ENCODE data around the gene CCNY. TPM values are rescaled to one million over a fixed set of nuclear protein-coding genes. Genes with fewer than 3 reads are reported as not detected.

The CCNY gene
- total and polyA plus RNA-seq, 2 of the 4 experiments (the other 2 are of a cell fraction), result 38.0 to 131 TPM

DNA sequence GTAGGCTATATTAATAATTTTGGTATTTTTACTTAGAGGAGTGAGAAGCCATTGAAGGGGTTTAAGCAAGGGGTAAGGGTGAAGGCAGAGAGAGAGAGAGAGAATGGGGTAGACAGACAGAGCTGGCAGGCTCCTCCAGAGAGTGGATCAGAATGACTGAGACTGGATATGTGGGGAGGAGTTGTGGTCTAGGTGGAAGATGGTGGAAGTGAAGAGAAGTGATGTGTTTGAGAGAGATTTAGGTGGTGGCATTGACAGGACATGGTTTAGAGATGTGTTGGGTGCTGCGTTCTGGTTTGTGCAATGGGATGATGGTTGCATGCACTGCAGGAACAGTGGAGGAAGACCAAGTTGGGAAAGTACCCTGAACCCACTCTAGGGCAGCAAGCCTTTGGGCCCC, 92.2 kb downstream of the CCNY start:
- H4K20me1 ChIP-seq (ENCODE audit: insufficient read depth, low read length), result peaks cover 53% of the 10 kb centered on the region
- ATAC-seq (ENCODE audit: low read depth), result no peak

More for the DNA sequence above, 92.2 kb downstream of the CCNY start:
- ChIA-PET CTCF (no interaction called here), POLR2A (ENCODE audit: unreplicated experiment) (no interaction called here)
- no peak overlapping the region for H3K14ac ChIP-seq (replicated peaks; ENCODE audit: low read depth, low read length)
- H3K56ac ChIP-seq (ENCODE audit: extremely low read depth, insufficient read depth, low read length), result no peak overlapping the region
- H3K9me1 ChIP-seq (ENCODE audit: insufficient read depth, low read length), result peaks cover 27% of the 10 kb centered on the region
- H2BK20ac ChIP-seq (ENCODE audit: low read depth, low read length), result no peak overlapping the region
- no peak for TF ChIP-seq RFX5 (IDR thresholded peaks at IDR 0.05; ENCODE audit: low read depth, low read length)
- no peak for TF ChIP-seq MAFK (IDR thresholded peaks at IDR 0.05; ENCODE audit: low read depth, low read length)
- no peak for TF ChIP-seq NFE2L2 (IDR thresholded peaks at IDR 0.05; ENCODE audit: low read depth, low read length)
- TF ChIP-seq CHD1 (IDR thresholded peaks at IDR 0.05; ENCODE audit: low read depth, low read length), result no peak
- no peak for TF ChIP-seq POLR2A (IDR thresholded peaks at IDR 0.05; ENCODE audit: low read depth, low read length)
- no peak for TF ChIP-seq RCOR1 (IDR thresholded peaks at IDR 0.05; ENCODE audit: insufficient replicate concordance, low read length)
- TF ChIP-seq FOS (IDR thresholded peaks at IDR 0.05; ENCODE audit: low read depth, low read length), result no peak
- TF ChIP-seq RAD21 (IDR thresholded peaks at IDR 0.05; ENCODE audit: low read length), result no peak
- TF ChIP-seq CEBPB (IDR thresholded peaks at IDR 0.05; ENCODE audit: low read depth, low read length), result no peak
- no peak overlapping the region for H3K4me3 ChIP-seq (ENCODE audit: insufficient read depth, low read depth, low read length)
- H2AFZ ChIP-seq (replicated peaks; ENCODE audit: low read length, poor library complexity), result no peak overlapping the region
- H3K27me3 ChIP-seq (ENCODE audit: control insufficient read depth, insufficient read depth, low read length), result no peaks in the 10 kb centered on the region
- H3K36me3 ChIP-seq (ENCODE audit: control insufficient read depth, insufficient read depth, low read length), result no peaks in the 10 kb centered on the region
- H2AK5ac ChIP-seq (ENCODE audit: low read depth, low read length), result no peak overlapping the region
- no peak overlapping the region for H3K9ac ChIP-seq (ENCODE audit: low read depth, low read length)
- dilution Hi-C loops (cut with HindIII; ENCODE audit: low sequenced_read_pairs, unreplicated experiment) (no loop called here), intact Hi-C loops (cut with micrococcal nuclease) (loop anchor here (10.0 kb wide), 1 partner anchor 86 kb away; no protein-coding TSS in a partner anchor), in situ Hi-C loops (cut with MboI; ENCODE audit: low sequenced_read_pairs) (no loop called here)
- no CpG with 5 or more reads among the region's 1 CpG for WGBS, 2 experiments (ENCODE audit: extremely low coverage in 2 of 2, insufficient read length in 1 of 2)
- H3K4me2 ChIP-seq (ENCODE audit: low read depth, low read length), result no peak overlapping the region
- no peak overlapping the region; the same call in 1 of the 2 replicates for H3K23ac ChIP-seq (ENCODE audit: low read depth, low read length)
- H2BK5ac ChIP-seq (ENCODE audit: low read depth, low read length, poor library complexity, severe bottlenecking), result no peak overlapping the region
- no TSS peak for BruUV-seq (replicated peaks)
- H4K8ac ChIP-seq (ENCODE audit: low read depth in 2 of 2, low read length in 2 of 2), result no peak overlapping the region
- H3K79me1 ChIP-seq (ENCODE audit: low read depth in 1 of 2, low read length in 2 of 2), result peaks cover 43 to 78% of the 10 kb centered on the region in 2 experiments
- H2BK120ac ChIP-seq (ENCODE audit: low read depth, low read length), result no peak overlapping the region
- no peak overlapping the region for H3K4ac ChIP-seq (ENCODE audit: low read depth, low read length)
- H2AK9ac ChIP-seq (replicated peaks; ENCODE audit: low read depth, low read length, poor library complexity), result no peak overlapping the region
- no peak for DNase-seq
- peaks cover 12% of the 10 kb centered on the region for H3K4me1 ChIP-seq (ENCODE audit: control insufficient read depth, insufficient read depth, low read length)
- H4K5ac ChIP-seq (ENCODE audit: low read depth, low read length), result no peak overlapping the region
- no peak overlapping the region for H2BK15ac ChIP-seq (ENCODE audit: low read depth, low read length)
- H3K9me3 ChIP-seq (ENCODE audit: control insufficient read depth, insufficient read depth, low read length), result no peaks in the 10 kb centered on the region
- H3K18ac ChIP-seq (ENCODE audit: low read depth, low read length), result no peak overlapping the region
- H4K91ac ChIP-seq (ENCODE audit: insufficient read depth, low read depth, low read length), result no peak overlapping the region
- H3K27ac ChIP-seq (ENCODE audit: insufficient read depth, low read length), result no peak overlapping the region
